Stimulated activated CD4-positive, alpha-beta T cell treated with anti-CD3 and anti-CD28 coated beads, Interleukin-1b, Interleukin-23, amount 100 ng/mL, for 4 hours (primary cell): ENCODE data around the gene SYT10.
"Not testable (repeated sequence)": the region's sequence is repeated elsewhere in the genome, so short reads cannot be mapped to it uniquely, and the experiment has no call there.

ENCODE experiments used
- DNase-seq, 2 donors: peaks; one replicate each; pipeline ENCODE4 v3.0.0-alpha.2; 2020; ENCODE audit warnings: low read depth in 2 of 2

The SYT10 gene

GRCh38 chr12:33349791-33350190 is 89.8 kb downstream of the SYT10 start:
- DNase-seq, result no peak

GRCh38 chr12:33331961-33332398 is 107.6 kb downstream of the SYT10 start:
- DNase-seq, result not testable (repeated sequence)

DNA sequence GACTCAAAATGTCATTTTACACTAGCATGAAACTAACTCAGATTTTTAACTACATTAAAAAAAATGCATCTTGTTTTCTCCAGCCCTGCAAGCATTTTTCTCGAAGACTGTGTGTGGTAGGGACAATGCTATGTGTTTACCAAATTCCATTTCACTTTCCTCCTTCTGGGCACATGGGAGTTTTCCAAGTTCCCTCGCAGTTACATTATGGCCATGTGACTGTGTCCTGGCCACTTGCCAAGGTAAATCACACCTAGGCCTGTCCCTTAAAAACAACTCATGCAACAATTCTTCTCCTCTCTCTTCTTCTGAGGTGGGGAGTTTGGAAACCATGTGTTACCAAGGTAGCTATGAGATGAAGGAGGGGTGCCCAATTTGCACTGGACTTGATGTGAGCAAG is 108.7 kb downstream of the SYT10 start:
- DNase-seq, result no peak
